Measurements from ENCODE around the gene IL18BP. TPM values are rescaled to one million over a fixed set of nuclear protein-coding genes. Genes with fewer than 3 reads are reported as not detected.

IL18BP gene
- total and polyA plus RNA-seq, 9 of the 15 experiments (the other 6 are each of a cell fraction or from before 2014, with no cell fraction given): 0.34 to 9.4 (median 3.2) TPM

GRCh38 chr11:72009156-72009555 is 10.4 kb downstream of the IL18BP start (continued):
- TF ChIP-seq, protein P1, sequence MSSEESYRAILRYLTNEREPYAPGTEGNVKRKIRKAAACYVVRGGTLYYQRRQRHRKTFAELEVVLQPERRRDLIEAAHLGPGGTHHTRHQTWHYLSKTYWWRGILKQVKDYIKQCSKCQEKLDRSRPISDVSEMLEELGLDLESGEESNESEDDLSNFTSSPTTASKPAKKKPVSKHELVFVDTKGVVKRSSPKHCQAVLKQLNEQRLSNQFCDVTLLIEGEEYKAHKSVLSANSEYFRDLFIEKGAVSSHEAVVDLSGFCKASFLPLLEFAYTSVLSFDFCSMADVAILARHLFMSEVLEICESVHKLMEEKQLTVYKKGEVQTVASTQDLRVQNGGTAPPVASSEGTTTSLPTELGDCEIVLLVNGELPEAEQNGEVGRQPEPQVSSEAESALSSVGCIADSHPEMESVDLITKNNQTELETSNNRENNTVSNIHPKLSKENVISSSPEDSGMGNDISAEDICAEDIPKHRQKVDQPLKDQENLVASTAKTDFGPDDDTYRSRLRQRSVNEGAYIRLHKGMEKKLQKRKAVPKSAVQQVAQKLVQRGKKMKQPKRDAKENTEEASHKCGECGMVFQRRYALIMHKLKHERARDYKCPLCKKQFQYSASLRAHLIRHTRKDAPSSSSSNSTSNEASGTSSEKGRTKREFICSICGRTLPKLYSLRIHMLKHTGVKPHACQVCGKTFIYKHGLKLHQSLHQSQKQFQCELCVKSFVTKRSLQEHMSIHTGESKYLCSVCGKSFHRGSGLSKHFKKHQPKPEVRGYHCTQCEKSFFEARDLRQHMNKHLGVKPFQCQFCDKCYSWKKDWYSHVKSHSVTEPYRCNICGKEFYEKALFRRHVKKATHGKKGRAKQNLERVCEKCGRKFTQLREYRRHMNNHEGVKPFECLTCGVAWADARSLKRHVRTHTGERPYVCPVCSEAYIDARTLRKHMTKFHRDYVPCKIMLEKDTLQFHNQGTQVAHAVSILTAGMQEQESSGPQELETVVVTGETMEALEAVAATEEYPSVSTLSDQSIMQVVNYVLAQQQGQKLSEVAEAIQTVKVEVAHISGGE (CRISPR knock-in tag; IDR thresholded peaks at IDR 0.05): no peak

- ChIA-PET POLR2A (interaction anchor here (0.6 kb wide), 1 partner anchor 236 kb away, joined by 4 read pairs; no protein-coding TSS in a partner anchor), CTCF (ENCODE audit: low intra/inter-chr PET ratio) (no interaction called here)
- H3K4me3 ChIP-seq: no peak overlapping the region
- H4K20me1 ChIP-seq (replicated peaks; ENCODE audit: control insufficient read depth, insufficient read depth, low read length): peaks cover 5% of the 10 kb centered on the region; the same call in 1 of the 2 replicates
- H3K9me1 ChIP-seq (ENCODE audit: control insufficient read depth, insufficient read depth, low read length): no peaks in the 10 kb centered on the region
- FAIRE-seq: no peak
- peaks cover 96% of the 10 kb centered on the region for H3K36me3 ChIP-seq (ENCODE audit: control insufficient read depth, insufficient read depth, low read length)
- no peaks in the 10 kb centered on the region for H3K9me3 ChIP-seq (replicated peaks; ENCODE audit: control insufficient read depth, insufficient read depth, low read depth, low read length)
- H3K4me1 ChIP-seq (replicated peaks in 1 of 2; ENCODE audit: control insufficient read depth in 2 of 2, insufficient read depth in 2 of 2, low read length in 2 of 2): peaks cover 0 to 7% of the 10 kb centered on the region in 2 experiments; a peak in 1 of 5 replicates
- no peak overlapping the region for H2AFZ ChIP-seq (ENCODE audit: low read depth, low read length)
- no peak overlapping the region for H3K9ac ChIP-seq (ENCODE audit: insufficient read depth in 1 of 2, low read depth in 2 of 2, low read length in 2 of 2)
- BruUV-seq (replicated peaks): no TSS peak
- in situ Hi-C loops (cut with MboI): no loop called here
- H3K27ac ChIP-seq (ENCODE audit: extremely low read depth, low read depth, low read length): no peak overlapping the region
- no peak overlapping the region for H3K4me2 ChIP-seq (ENCODE audit: insufficient read depth, low read length)
- ATAC-seq: no peak
- TF ChIP-seq POLR2A (conservative IDR thresholded peaks at IDR 0.05) (no peak), POLR2G (IDR thresholded peaks at IDR 0.05; ENCODE audit: low read depth, low read length) (peak; percentile 36; the same call in 1 of the 2 replicates), KHSRP (IDR thresholded peaks at IDR 0.05) (no peak), CEBPB (tag; IDR thresholded peaks at IDR 0.05) (no peak), ATF1 (CRISPR knock-in tag; IDR thresholded peaks at IDR 0.05) (no peak), ATF1 (tag; IDR thresholded peaks at IDR 0.05) (no peak)
- H3K79me2 ChIP-seq (ENCODE audit: control insufficient read depth, insufficient read depth, low read length): no peaks in the 10 kb centered on the region
- intact Hi-C loops (cut with micrococcal nuclease): no loop called here
- no peak for DNase-seq (ENCODE audit: extremely low read depth in 1 of 4, low spot score in 3 of 4)
- H3K27me3 ChIP-seq (ENCODE audit: control insufficient read depth in 2 of 2, insufficient read depth in 2 of 2, low read length in 2 of 2): no peaks in the 10 kb centered on the region
- WGBS (ENCODE audit: insufficient coverage, low coverage, missing lambda C conversion rate): 84% methylated on average over 9 of the region's 10 CpGs
These were observed 12.0 kb downstream of the IL18BP start for GRCh38 chr11:72010529-72011233.
